Activated T-cell treated with anti-CD3 and anti-CD28 coated beads, Interleukin-2, amount 50 U/mL, for 72 hours (primary cell): ENCODE data around the gene SLC30A1. TPM values are rescaled to one million over a fixed set of nuclear protein-coding genes. Genes with fewer than 3 reads are reported as not detected.

Experiments
- ATAC-seq, 2 donors: fragments of 150-1000 bp; cut with Tn5 transposase; replicated peaks in 1 of 2; 2 replicates each; pipeline ENCODE4 v1.10.0; 2021; ENCODE audit warnings: moderate library complexity in 2 of 2, mild to moderate bottlenecking in 1 of 2
- DNase-seq, 2 donors: peaks; one replicate each; pipeline ENCODE4 v3.0.0; 2021 to 2022; ENCODE audit warnings: mixed read lengths in 1 of 2
- H3K27ac Mint-ChIP-seq: one replicate; pipeline ENCODE4 v1.8.0; 2022; ENCODE audit warnings: mild to moderate bottlenecking, moderate library complexity, mixed read lengths
- H3K27me3 Mint-ChIP-seq: one replicate; pipeline ENCODE4 v1.8.0; 2022; ENCODE audit warnings: low read depth, mixed read lengths
- H3K36me3 Mint-ChIP-seq, 2 donors: one replicate each; pipeline ENCODE4 v1.8.0; 2022; ENCODE audit warnings: mixed read lengths in 2 of 2, mild to moderate bottlenecking in 1 of 2; ENCODE audit not compliant: insufficient read depth in 2 of 2
- H3K4me1 Mint-ChIP-seq: one replicate; pipeline ENCODE4 v1.8.0; 2022; ENCODE audit warnings: low read depth, mixed read lengths
- H3K4me3 Mint-ChIP-seq, 2 donors: one replicate each; pipeline ENCODE4 v1.8.0; 2022; ENCODE audit warnings: mild to moderate bottlenecking in 2 of 2, mixed read lengths in 2 of 2, moderate library complexity in 2 of 2
- H3K9me3 Mint-ChIP-seq, 2 donors: one replicate each; pipeline ENCODE4 v1.8.0; 2022; ENCODE audit warnings: mixed read lengths in 2 of 2
- total RNA-seq, 2 donors: library from RNA; stranded (reverse); gene quantifications; one replicate each; pipeline ENCODE4 v1.2.3, GENCODE V29; 2022

Gene SLC30A1
- total RNA-seq, 2 donors from 2014 or later = 8.0 to 8.6 TPM

GRCh38 chr1:211564084-211564483 lies 14.9 kb downstream of the SLC30A1 start:
- no peaks in the 10 kb centered on the region for H3K9me3 Mint-ChIP-seq
- H3K27me3 Mint-ChIP-seq = peaks cover 6% of the 10 kb centered on the region
- H3K4me1 Mint-ChIP-seq = peaks cover 13% of the 10 kb centered on the region
- ATAC-seq = no peak
- H3K36me3 Mint-ChIP-seq = no peaks in the 10 kb centered on the region
- H3K27ac Mint-ChIP-seq = no peak overlapping the region
- no peak overlapping the region for H3K4me3 Mint-ChIP-seq
- no peak for DNase-seq

GRCh38 chr1:211559222-211560010 lies 19.5 kb downstream of the SLC30A1 start:
- Mint-ChIP-seq H3K9me3 (no peaks in the 10 kb centered on the region), H3K4me1 (no peaks in the 10 kb centered on the region), H3K27me3 (peaks cover 7% of the 10 kb centered on the region), H3K36me3 (no peaks in the 10 kb centered on the region), H3K4me3 (no peak overlapping the region), H3K27ac (no peak overlapping the region)
- ATAC-seq = no peak
- DNase-seq = no peak

GRCh38 chr1:211557894-211558625 lies 20.9 kb downstream of the SLC30A1 start:
- Mint-ChIP-seq H3K4me3 (no peak overlapping the region), H3K9me3 (no peaks in the 10 kb centered on the region), H3K36me3 (no peaks in the 10 kb centered on the region), H3K27me3 (peaks cover 15% of the 10 kb centered on the region), H3K27ac (no peak overlapping the region), H3K4me1 (no peaks in the 10 kb centered on the region)
- ATAC-seq (no peak), DNase-seq (no peak)

- Mint-ChIP-seq H3K4me1 (no peaks in the 10 kb centered on the region), H3K4me3 (no peak overlapping the region), H3K9me3 (no peaks in the 10 kb centered on the region), H3K27ac (no peak overlapping the region), H3K36me3 (no peaks in the 10 kb centered on the region), H3K27me3 (peaks cover 9% of the 10 kb centered on the region)
- ATAC-seq = no peak
- no peak for DNase-seq
These were observed 25.4 kb downstream of the SLC30A1 start for GRCh38 chr1:211553549-211553948.

GRCh38 chr1:211551638-211552460 lies 27.1 kb downstream of the SLC30A1 start:
- Mint-ChIP-seq H3K27ac (no peak overlapping the region), H3K9me3 (no peaks in the 10 kb centered on the region), H3K36me3 (no peaks in the 10 kb centered on the region), H3K27me3 (peaks cover 9% of the 10 kb centered on the region), H3K4me1 (no peaks in the 10 kb centered on the region), H3K4me3 (no peak overlapping the region)
- DNase-seq = no peak
- ATAC-seq = no peak

GRCh38 chr1:211549092-211549711 lies 29.8 kb downstream of the SLC30A1 start:
- peaks cover 6% of the 10 kb centered on the region for H3K4me1 Mint-ChIP-seq

GRCh38 chr1:211548321-211549091 lies 30.5 kb downstream of the SLC30A1 start:
- ATAC-seq (peak; percentile 70 to 74), DNase-seq (peak; percentile 12 to 33)
- Mint-ChIP-seq H3K4me1 (peaks cover 6% of the 10 kb centered on the region), H3K27ac (no peak overlapping the region), H3K9me3 (no peaks in the 10 kb centered on the region), H3K4me3 (no peak overlapping the region), H3K27me3 (peaks cover 8% of the 10 kb centered on the region), H3K36me3 (no peaks in the 10 kb centered on the region)

More at GRCh38 chr1:211549092-211549711, 29.8 kb downstream of the SLC30A1 start:
- ATAC-seq = no peak
- H3K4me3 Mint-ChIP-seq = no peak overlapping the region
- no peaks in the 10 kb centered on the region for H3K36me3 Mint-ChIP-seq
- no peak for DNase-seq
- no peak overlapping the region for H3K27ac Mint-ChIP-seq
- peaks cover 14% of the 10 kb centered on the region for H3K27me3 Mint-ChIP-seq
- no peaks in the 10 kb centered on the region for H3K9me3 Mint-ChIP-seq

GRCh38 chr1:211547710-211548109 lies 31.3 kb downstream of the SLC30A1 start:
- Mint-ChIP-seq H3K36me3 (no peaks in the 10 kb centered on the region), H3K27me3 (peaks cover 8% of the 10 kb centered on the region), H3K9me3 (no peaks in the 10 kb centered on the region), H3K27ac (no peak overlapping the region), H3K4me3 (no peak overlapping the region), H3K4me1 (peaks cover 6% of the 10 kb centered on the region)
- DNase-seq (no peak), ATAC-seq (peak in 1 of 2 donors; percentile 15)

- no peak for ATAC-seq
- no peak overlapping the region for H3K4me3 Mint-ChIP-seq
- peaks cover 0 to 2% of the 10 kb centered on the region in 2 donors for H3K36me3 Mint-ChIP-seq
- H3K27ac Mint-ChIP-seq = no peak overlapping the region
- H3K9me3 Mint-ChIP-seq = peaks cover 0 to 2% of the 10 kb centered on the region in 2 donors
- H3K27me3 Mint-ChIP-seq = peaks cover 16% of the 10 kb centered on the region
- peaks cover 6% of the 10 kb centered on the region for H3K4me1 Mint-ChIP-seq
- no peak for DNase-seq
These were observed 32.4 kb downstream of the SLC30A1 start for GRCh38 chr1:211546543-211546942.

GRCh38 chr1:211543025-211543424 lies 35.9 kb downstream of the SLC30A1 start:
- Mint-ChIP-seq H3K4me1 (peaks cover 6% of the 10 kb centered on the region), H3K36me3 (peaks cover 2 to 9% of the 10 kb centered on the region in 2 donors), H3K27me3 (peaks cover 21% of the 10 kb centered on the region), H3K4me3 (no peak overlapping the region), H3K9me3 (peaks cover 3 to 10% of the 10 kb centered on the region in 2 donors), H3K27ac (no peak overlapping the region)
- no peak for DNase-seq
- ATAC-seq = no peak

GRCh38 chr1:211541720-211542477 lies 37.1 kb downstream of the SLC30A1 start:
- Mint-ChIP-seq H3K9me3 (peaks cover 3 to 10% of the 10 kb centered on the region in 2 donors), H3K4me3 (no peak overlapping the region), H3K27me3 (peaks cover 21% of the 10 kb centered on the region), H3K4me1 (peaks cover 6% of the 10 kb centered on the region), H3K36me3 (peaks cover 2 to 9% of the 10 kb centered on the region in 2 donors), H3K27ac (no peak overlapping the region)
- no peak for ATAC-seq
- DNase-seq = no peak
